NCI-H345 (cell line): Measurements from ENCODE around the gene SPON2.

ENCODE experiments used
- DNase-seq: peaks from one replicate; lab custom pipeline; 2025; lab: John Stamatoyannopoulos, UW

SPON2 gene

DNA sequence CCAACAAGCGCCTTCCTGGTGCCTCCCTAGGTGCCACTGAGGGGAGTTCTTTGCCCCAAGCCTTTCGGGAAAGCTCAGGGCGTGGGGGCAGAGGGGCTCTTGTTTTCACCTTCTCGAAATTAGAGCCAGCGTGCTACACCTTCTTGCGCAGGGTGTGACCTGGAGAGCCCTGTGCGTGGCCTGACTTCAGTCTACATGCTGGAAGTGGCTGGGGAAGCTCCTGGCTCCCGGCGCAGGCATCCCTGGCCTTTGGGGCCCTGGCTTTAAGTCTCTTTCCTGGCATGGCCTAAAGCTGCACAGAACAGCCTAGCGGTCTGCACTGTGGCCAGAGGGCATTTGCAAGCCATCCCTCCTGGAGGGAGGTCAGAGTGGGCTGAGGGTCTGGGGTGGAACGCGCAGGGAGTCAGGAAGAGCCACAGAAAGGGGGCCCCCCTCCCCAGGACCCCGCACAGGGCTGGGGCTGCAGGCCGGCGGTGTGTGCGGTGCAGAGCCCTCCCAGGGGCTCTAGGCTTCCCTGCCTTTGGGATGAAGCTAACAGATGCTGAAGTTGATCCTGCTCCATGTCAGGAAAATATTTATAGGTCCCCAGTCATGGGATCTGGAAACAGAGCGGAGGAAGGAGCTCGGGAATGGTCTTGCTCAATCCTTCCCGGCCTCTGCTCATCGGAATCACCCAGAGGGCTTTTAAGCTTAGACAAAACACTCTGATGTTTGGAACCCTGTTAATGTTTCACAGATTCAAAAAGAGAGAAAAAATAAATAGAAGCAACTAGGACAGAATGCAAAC, 781 bp upstream of the SPON2 start:
- no peak for DNase-seq

DNA sequence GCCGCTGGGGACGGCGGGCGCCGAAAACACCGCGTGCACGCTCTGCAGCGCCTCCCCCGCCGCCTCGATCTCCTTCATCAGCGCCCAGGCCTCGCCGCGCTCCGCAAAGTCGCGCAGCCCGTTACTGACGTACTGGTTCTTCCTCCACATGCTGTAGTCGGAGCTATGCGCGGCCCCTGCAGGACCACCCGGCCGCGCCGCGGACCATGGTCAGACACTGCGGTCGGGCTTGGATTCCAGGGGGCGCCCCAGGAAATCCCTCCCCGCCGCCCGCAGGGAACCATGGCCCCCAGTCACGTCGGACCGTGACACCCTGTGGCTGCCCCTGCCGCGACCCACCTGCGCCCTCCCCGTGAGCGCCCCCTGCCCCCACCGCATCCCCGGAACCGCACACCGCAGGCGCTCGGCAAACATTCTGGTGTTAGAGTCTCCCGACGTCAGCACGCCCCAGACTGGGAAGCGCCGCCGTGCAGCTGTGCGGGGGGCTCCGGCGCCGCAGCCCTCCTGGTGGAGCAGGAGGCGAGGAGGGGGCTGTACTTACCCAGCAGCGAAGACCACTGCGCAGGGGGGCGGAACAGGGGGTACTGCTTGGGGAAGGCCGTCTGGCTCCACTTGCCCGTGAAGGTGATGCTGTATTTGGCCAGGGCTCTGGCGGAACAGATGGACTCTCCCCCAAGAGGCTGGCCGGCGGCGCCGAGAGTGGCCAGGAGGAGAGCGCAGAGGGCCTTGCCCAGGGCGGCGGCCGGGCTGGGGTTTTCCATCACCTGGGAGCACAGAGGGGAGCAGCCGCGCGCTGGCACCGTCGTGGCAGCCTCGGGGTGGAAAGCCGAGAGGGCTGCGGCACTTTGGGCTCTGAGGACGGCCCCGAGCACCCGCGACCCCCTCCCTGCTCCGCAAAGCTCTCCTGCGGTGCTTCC, 814 bp downstream of the SPON2 start:
- peak; percentile 4 for DNase-seq

DNA sequence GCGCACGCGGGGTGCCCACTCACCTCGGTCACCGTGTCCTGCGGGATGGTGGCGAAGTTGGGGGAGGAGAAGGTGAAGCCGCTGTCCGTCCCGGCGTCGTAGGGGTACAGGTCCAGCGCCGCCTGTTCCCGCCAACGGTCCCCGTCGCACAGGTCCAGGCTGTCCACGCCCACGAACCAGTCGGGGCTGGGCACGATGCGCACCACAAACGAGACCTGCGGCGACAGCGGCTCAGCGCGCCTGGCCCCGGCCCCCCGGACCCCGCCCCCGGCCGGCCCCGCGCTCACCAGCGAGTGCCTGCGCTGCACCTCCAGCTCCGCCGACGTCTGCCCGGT, 1.4 kb downstream of the SPON2 start:
- DNase-seq, result no peak

DNA sequence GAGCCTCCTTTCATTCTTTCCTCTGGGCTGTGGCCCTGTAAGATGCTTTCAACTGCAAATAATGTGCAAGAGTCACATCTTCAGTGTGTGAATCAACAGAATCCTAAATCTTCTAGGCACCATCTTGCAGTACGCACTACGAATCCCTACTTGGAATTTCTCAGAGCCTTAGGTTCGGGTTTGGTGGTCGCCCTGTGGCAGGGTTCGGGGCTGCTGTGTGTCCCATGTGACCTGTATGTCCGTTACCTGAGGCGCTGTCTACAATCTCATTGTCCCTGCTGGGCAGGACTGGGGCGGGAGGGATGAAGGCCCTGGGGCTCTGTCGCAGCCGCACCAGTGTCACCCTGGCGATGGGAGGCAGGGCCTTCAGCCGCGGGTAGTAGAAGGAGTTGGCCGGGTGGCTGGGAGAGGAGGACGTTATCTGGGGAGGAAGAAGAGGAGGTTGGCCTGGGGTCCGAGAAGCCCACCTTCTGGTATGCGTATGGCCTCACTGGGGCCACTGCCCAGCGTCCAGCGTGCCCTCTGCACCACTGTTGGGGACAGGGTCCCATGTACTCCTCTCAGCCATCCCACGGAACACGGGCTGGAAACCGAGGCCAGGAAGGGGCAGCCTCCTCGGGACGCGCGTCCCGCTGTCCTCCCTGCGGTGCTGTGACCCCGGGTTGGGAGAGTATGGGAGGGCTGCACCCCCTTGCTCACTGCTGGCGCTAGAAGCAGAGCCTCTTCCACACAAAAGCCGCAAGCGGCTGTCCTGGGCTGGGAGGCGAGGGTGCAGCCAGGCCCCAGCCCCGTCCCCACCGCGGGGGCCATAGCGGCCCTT, 2.0 kb downstream of the SPON2 start:
- no peak for DNase-seq

DNA sequence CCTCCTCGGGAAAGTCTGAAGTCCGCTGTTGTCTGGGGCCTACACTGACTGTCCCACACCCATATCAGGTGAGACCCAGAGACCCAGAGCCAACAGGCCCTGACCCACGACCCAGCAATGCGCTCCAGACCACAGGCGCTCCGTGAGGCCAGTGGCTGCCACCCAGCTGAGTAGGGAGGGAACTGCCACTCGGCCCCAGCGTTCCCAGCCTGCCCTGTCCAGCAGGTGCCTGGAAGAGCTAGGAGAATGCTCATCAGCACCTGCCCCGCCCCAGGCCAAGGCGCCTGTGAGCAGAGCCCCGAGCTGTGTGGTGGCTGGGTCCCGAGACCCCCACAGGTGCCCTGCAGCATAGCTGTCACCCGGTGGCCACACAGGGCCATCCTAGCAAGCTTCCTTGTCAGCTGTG, 2.7 kb downstream of the SPON2 start:
- no peak for DNase-seq

DNA sequence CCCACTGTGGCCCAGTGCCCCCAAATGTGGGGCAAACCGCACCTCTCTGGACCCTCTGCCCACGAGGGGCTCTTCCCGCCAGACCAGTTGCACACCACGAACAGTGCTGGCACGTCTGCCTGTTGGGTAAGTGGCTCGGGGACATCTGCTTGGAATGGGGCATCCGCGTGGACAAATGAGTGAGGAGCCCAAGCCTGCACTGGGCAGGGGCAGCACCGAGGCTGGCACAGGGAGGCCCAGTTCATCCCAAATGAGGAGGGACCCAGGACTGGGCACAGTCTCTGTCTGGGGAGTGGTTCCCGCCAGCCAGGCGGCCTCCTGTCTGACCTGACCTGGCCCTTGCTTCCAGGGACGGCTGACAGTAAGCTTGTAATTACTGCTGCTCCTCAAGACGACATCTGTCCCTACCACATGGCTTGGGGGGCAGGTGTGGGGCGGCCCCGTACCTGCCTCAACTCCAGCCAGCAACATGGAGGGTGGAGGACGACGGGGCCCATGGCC, 3.2 kb downstream of the SPON2 start:
- DNase-seq, result no peak

DNA sequence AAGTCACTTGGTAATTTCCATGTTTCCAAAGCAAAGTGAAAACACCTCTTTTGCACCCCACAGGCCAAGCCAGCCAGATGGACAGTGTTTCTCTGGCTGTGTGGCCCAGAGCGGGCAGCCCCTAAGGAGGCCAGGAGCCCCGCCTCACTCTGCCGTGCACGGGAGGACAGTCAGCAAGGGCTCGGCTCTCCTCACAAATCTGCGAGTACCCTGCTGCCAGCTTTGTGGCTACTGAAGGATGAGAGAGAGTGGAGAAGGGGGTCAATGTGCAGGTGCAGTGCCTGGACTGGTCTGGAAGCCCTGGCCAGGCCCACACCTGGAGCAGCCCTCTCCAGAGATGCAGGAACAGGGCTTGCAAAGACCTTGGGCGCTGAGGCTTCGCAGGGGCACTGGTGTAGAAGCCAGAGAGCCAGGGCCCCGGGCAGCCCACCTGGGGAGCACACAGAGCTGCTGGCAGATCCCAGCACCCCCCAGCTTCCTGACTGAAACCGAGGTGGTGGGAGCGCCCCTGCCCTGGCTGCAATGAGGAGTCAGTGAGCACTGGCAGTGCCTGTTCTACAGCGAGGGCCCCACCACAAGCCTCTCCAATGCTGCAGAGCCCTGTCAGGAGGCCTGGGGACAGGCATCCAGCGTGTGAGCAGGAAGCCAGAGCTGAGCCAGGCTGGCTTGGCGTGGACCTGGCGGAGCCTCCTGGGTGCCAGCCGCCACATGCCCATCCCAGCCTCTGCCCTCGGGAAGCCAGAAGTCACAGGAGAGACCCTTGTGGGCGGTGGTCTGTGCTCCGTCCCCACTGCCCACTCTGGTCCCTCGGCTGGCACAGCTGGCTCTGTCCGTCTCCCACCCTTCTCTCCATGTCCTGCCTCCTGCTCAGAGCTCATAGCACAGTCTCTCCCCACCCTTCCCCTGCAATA, 3.9 kb downstream of the SPON2 start:
- DNase-seq, result no peak

DNA sequence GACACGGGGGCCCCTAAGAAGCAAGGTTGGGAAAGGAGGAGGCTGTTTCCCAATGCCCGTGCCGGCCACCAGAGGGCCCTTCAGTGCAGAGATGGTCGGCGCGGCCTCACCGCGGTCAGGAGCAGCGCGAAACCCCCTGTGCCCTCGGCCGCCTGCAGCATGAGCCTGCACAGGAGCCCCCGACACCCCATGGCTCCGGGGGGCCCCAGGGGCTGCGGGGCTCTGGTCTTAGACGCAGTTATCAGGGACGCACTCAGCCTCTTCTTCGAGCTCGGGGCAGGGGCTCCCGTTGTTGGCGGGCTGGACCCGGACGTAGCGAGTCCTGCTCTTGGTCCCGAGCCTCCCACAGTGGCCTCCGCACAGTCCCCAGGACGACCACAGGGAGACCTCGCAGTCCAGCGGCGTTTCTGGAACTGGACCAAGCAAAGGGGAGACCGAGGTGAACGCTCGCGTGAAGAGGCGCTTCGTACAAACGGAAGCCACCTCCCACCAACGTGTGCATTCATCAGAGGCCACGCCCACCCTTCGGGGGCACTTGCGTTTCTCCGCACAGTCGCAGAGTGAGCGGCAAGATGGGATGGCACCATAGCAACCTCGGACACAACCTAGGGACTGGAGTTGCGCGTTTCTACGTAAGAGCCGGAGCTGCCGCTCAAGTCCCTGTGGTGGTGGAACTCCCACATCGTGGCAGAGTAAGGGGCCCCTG, 5.0 kb downstream of the SPON2 start:
- peak; percentile 87 for DNase-seq

DNA sequence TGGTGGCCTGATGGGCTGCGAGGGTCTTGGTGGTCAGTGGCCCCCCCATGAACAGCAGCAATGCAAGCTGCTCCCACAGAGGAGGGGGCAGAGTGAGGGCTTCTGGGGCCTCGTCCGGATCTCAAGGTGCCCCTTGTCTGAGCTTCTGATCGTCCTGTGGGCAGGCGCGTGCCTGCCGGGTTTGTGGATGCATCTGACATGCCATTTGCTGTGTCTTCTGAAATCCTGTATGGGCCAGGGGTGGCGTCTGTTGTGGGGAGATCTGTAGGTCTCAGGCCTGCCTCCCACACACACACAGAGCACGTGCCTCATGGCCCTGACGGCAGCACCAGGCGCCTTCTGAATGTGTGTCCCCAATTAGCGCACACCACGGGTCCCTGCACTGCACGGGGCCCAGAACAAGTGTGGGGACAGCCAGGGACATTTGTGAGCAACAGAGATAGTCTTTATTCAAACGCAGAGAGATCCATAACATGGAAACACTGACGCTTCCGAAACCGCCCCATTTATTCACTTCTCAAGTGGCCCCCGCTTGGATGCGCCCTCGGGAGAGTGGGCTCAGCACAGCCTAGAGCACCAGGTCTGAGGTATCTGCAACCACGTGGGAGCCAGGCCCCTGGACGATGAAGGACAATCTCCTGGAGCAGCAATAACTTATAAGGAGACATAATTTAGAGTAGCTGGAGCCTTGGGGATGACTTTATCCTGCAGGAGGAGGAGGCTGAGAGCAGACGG, 5.7 kb downstream of the SPON2 start:
- no peak for DNase-seq

DNA sequence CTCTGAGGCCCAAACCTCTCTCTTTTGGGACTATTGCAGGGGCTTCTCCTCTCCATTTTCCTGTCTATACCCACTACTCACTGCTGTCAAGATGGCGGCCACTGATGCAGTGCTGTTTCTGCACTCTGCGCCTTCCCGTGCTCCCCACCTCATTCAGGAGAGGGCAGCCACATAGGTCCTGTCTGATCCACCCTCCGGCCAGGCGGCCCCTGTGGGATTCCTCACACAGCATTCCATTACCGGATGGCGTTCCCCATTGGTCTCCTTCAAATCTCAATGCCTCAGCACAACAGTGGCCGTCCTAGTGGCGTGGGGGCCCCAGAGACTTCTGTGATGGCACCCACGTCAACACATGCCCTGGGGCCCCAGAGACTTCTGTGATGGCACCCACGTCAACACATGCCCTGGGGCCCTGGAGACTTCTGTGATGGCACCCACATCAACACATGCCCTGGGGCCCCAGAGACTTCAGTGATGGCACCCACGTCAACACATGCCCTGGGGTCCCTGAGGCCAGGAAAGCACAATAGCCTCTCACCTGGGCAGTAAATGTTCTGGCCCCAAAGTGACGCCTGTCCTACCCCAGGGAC, 7.3 kb downstream of the SPON2 start:
- DNase-seq, result no peak

DNA sequence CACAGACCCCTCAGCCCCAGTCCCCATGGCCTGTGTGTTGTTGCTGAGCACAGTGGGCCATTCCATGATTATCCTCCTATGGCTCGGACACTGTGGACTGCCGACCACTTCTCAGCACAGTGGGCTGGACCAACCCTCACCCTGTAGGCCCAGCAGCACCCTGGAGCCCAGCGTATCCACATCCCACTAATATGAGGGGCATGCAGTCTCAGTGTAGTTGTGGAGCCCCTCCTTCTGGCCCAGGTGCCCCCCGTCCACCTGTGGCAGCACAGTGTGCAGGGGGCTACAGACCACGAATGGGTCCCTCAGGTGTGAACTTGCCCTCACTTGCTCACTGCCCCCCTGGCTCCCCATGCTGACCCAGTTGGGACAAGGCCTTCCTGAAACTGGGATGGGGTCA, 7.9 kb downstream of the SPON2 start:
- no peak for DNase-seq

DNA sequence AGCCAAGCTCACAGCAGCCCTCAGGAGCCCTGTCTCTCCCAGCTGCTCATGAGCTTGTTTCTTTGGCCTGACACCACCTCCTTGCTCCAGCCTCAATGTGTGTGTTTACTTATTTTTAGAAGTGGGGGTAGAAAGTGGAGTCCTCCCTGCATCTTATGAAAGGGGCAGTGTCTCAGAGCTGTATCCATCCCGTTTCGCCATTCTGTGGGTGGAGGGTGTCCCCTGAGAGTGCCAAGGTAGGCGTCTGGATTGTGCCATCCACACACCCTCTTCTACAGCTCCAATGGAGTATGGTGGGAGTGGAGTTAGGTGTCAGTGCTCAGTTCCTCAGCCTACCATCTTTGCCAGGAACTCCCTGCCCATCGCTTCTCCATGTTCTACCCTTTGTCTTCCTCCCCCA, 8.3 kb downstream of the SPON2 start:
- no peak for DNase-seq

DNA sequence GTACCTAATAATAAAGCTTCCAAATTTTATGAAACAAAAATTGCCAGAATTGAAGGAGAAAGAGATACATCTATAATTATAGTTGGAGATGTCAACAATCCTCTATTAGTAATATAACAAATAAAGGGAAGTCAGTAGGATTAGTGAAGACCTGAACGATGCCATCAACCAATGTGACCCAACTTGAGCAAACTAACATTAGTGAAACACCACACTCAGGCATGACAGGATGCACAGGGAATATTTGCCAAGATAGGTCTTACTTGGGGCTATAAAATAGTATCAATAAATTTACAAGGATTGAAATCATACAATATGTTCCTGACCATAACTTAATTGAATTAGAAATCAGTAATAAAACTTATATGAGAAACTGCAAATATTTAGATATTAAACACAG, 12.0 kb downstream of the SPON2 start:
- no peak for DNase-seq

DNA sequence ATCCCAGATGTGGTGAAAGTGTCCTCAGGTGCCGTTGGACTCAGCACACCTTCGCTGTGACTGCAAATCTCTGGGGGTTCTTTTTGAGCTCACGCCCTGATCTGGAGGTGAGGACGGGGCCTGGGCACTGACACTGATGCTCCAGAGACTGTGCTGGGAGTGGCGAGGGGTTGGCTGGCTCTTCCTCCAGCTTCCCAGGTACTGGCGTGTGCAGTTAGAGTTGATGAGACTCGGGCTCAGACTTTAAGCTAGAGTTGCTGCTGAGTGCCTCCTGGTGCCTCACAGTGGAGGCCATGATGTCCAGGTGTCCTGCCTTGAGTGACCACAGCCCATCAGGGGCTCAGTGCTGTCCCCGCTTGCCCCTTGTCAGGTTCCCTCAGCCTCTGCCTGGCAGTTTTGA, 16.3 kb downstream of the SPON2 start:
- DNase-seq, result no peak

DNA sequence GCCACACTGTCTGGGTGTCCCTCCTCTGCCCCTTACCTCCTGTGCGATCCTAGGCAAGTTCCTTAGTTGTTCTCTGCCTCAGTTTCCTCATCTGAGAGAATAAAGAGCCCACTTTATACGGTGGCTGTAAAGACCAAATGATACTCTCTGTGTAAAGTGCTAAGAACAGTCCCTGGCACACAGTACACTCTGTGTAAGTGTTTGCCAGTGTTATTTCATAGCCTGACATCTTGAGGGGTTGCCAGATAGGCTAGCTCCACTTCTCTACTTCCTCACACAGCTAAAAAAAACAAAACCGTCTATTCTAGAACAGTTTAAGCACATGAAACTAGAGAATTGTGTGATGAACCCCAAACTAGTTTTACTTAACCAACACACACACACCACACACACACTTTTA, 17.1 kb downstream of the SPON2 start:
- DNase-seq, result no peak

DNA sequence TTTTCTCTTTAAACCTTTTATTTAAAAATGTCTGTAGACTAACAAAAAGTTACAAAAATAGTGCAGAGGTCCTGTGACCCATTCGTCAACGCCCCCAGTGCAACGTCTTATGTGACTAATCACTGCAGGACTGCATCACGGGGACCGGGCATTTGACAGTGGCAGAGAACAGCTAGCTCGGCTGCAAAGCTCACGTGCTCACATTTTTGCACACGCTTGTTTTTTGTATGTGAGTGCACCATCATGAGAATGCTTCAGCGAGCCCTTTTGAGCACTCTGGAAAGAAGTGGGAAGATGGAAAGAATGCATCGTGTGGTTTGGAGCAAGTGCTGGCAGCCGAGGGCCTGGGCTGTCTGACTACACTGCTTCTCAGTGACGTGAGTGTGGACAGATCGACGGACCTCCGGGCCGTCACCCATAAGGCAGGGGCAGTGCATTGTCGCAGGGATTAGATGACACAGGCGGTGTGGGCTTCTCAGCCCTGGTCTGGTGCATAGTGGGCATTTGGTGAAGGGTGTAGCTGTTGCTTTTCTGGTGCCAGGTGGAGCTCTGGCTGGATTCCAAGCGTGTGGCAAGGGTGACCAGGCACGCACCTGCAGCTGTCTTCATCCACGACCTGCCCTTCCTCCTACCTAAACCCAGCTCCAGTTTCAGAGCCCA, 17.7 kb downstream of the SPON2 start:
- peak; percentile 1 for DNase-seq

DNA sequence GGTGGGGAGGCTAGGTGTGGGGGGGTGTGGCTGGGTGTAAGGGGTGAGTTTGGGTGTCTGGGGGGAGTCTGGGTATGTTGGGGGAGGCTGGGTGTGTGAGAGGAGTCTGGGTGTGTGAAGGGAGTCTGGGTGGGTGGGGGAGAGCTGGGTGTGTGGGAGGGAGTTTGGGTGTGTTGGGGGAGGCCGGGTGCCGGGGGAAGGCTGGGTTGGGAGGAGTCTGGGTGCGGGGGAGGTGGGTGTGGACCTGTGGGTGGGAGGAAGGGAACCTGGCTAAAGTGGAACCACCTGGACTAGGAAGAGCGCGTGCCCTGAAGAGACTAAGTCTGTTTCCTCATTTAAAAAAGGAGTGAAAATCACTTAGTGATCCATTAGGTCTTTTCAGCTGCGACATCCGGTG, 18.3 kb downstream of the SPON2 start:
- no peak for DNase-seq

DNA sequence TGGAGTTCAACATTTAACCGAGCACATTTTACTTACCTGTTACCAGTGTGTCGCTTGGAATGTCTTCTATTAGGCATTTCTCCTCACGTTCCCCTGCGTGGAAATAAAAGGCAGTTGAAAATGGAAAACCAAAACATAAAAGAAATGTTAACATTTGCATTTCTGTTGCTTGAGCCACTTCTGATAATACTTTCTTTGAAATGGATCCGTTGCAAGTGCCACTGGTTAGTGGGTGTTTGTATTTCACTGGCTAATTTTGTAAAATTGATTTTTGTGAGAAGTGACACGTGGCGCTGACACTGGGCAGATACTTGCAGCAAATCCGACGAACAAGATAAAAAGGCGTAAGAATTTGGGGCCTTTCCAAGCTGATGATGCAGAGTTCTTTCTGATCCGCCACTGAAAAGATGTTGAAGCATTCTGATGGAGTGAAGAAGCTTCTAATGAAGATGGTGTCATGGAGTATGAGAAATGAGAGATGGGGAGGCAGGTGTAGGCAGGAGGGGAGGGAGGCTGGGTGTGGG, 18.8 kb downstream of the SPON2 start:
- DNase-seq, result no peak

DNA sequence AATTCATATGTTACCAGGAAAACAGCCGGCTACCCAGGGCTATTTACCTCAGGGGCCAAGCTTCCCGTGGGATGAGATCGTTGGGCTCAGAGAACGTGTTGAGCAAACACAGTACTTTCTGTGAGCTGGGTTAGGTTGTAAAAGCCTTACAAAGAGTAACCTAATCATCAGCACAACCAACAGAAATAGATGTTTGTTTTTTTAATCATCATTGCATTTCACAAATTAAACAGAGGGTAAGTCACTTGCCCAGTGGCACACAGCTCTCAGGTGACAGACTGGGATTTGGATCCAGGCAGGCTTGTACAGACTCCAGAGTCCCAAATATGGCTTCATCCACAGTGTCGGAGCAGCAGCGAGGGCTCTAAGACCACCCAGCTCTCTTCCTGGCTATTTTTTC, 20.1 kb downstream of the SPON2 start:
- DNase-seq, result no peak
